ENCODE measurements around the gene PDE7B.

PDE7B gene

DNA sequence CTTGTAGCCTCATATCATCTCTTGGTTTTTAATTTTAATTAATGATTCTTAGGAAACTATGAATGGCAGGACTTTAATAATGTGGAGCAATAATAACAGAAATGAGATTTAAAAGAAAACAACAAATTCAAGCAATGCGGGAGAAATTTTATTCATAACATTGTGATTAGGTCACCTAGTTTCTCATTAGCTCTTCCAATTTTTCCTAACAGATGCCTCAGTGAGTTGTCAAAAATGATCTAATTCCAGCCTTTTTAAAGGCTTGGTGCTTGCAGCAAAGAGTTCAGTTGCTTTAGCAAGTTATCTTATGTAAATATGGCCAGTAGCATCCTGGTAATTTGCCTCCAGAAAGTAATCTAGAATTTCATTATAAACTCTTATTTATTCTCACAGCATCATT, 20.4 kb downstream of the PDE7B start:
- TF ChIP-seq, protein P1, sequence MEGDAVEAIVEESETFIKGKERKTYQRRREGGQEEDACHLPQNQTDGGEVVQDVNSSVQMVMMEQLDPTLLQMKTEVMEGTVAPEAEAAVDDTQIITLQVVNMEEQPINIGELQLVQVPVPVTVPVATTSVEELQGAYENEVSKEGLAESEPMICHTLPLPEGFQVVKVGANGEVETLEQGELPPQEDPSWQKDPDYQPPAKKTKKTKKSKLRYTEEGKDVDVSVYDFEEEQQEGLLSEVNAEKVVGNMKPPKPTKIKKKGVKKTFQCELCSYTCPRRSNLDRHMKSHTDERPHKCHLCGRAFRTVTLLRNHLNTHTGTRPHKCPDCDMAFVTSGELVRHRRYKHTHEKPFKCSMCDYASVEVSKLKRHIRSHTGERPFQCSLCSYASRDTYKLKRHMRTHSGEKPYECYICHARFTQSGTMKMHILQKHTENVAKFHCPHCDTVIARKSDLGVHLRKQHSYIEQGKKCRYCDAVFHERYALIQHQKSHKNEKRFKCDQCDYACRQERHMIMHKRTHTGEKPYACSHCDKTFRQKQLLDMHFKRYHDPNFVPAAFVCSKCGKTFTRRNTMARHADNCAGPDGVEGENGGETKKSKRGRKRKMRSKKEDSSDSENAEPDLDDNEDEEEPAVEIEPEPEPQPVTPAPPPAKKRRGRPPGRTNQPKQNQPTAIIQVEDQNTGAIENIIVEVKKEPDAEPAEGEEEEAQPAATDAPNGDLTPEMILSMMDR (IDR thresholded peaks at IDR 0.05), result no peak
- no peak for TF ChIP-seq ZFX (IDR thresholded peaks at IDR 0.05; ENCODE audit: borderline replicate concordance)
- H3K27ac ChIP-seq, result no peak overlapping the region

- TF ChIP-seq ZFX (IDR thresholded peaks at IDR 0.05; ENCODE audit: borderline replicate concordance), result no peak
- TF ChIP-seq, protein P1 (IDR thresholded peaks at IDR 0.05), result no peak
- H3K27ac ChIP-seq, result no peak overlapping the region
These were observed 23.9 kb downstream of the PDE7B start for GRCh38 chr6:135875446-135875845.

GRCh38 chr6:135876058-135876457, 24.6 kb downstream of the PDE7B start:
- no peak overlapping the region for H3K27ac ChIP-seq
- TF ChIP-seq, protein P1 (IDR thresholded peaks at IDR 0.05), result no peak
- TF ChIP-seq ZFX (IDR thresholded peaks at IDR 0.05; ENCODE audit: borderline replicate concordance), result no peak

- TF ChIP-seq ZFX (IDR thresholded peaks at IDR 0.05; ENCODE audit: borderline replicate concordance), result no peak
- TF ChIP-seq, protein P1 (IDR thresholded peaks at IDR 0.05), result no peak
These were observed 26.2 kb downstream of the PDE7B start for GRCh38 chr6:135877666-135878065.

GRCh38 chr6:135880066-135880972, 28.8 kb downstream of the PDE7B start:
- H3K27ac ChIP-seq, result no peak overlapping the region
- TF ChIP-seq, protein P1 (IDR thresholded peaks at IDR 0.05), result no peak
- no peak for TF ChIP-seq ZFX (IDR thresholded peaks at IDR 0.05; ENCODE audit: borderline replicate concordance)

More at GRCh38 chr6:135877666-135878065, 26.2 kb downstream of the PDE7B start:
- no peak overlapping the region for H3K27ac ChIP-seq

DNA sequence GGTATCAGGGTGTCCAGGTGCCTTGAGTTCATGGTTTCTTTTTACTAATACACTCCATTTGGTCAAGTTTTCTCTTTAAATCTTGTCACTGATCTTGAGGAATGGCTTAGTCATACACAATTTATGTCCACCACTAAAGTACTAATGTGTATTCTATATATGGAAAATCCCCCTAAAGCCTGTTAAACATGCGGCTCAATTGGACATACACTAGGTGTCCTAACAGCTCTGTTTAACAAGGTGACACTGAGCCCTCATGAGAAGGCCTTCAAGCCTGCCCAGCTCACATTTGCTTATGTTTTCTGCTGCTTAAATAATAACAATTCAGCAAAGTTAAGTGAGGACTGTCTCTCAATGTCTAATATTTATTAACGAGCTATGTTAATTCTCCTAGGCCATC, 31.5 kb downstream of the PDE7B start:
- TF ChIP-seq, protein P1 (IDR thresholded peaks at IDR 0.05), result no peak
- no peak for TF ChIP-seq ZFX (IDR thresholded peaks at IDR 0.05; ENCODE audit: borderline replicate concordance)
- no peak overlapping the region for H3K27ac ChIP-seq

DNA sequence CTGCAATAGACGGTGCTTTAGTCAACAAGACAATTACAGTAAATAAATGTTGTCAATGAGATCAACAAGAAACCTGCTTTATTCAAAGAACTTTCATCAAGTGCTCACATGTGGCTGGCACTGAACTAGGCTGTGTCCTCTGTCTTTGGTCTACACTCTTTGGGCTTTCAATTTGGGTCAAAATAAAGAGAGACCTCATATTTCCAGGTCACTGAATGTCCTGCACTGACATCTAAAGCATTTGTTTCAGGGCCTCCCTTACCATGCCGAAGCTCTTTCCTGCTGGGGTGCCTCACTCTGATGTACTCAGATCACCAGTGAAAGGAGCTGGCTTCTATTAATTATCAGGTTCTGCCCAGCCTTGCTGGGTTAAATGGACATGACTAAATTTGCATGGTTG, 32.0 kb downstream of the PDE7B start:
- no peak for TF ChIP-seq ZFX (IDR thresholded peaks at IDR 0.05; ENCODE audit: borderline replicate concordance)
- no peak overlapping the region for H3K27ac ChIP-seq

Data from 22Rv1 (cell line).